Vagina (tissue), 2 donors: Measurements from ENCODE around the gene CALN1. TPM values are rescaled to one million over a fixed set of nuclear protein-coding genes. Genes with fewer than 3 reads are reported as not detected.

Experiments used
- DNase-seq, 2 donors: peaks; one replicate each; pipeline ENCODE4 v3.0.0-alpha.2; 2017; ENCODE audit errors: extremely low spot score in 2 of 2
- H3K27ac ChIP-seq: fragments of 200-600 bp; sonication (generic); one replicate; pipeline ENCODE4 v1.5.1; 2019
- H3K27me3 ChIP-seq: fragments of 200-600 bp; sonication (generic); one replicate; pipeline ENCODE4 v1.5.1; 2019
- H3K36me3 ChIP-seq, 2 donors: fragments of 200-600 bp; sonication (generic); one replicate each; pipeline ENCODE4 v1.5.1; 2017 to 2019
- H3K4me1 ChIP-seq: fragments of 200-600 bp; sonication (generic); one replicate; pipeline ENCODE4 v1.5.1; 2019
- H3K4me3 ChIP-seq, 2 donors: fragments of 200-600 bp; sonication (generic); 1 replicate in 1 of 2; 2 replicates in 1 of 2; pipeline ENCODE4 v1.5.1; 2016 to 2019
- H3K9me3 ChIP-seq: fragments of 200-600 bp; sonication (generic); one replicate; pipeline ENCODE4 v1.5.1; 2019
- CTCF ChIP-seq, 3 experiments: fragments of 450-650 bp in 2 of 3; fragments of 200-600 bp in 1 of 3; sonication (generic) in 1 of 3; IDR thresholded peaks; one replicate each; pipeline ENCODE4 v1.5.1; 2017 to 2019; ENCODE audit warnings: antibody characterized with exemption in 3 of 3, mild to moderate bottlenecking in 2 of 3, moderate library complexity in 2 of 3
- POLR2A ChIP-seq, 2 donors: fragments of 450-650 bp; IDR thresholded peaks; one replicate each; pipeline ENCODE4 v1.6.1; 2017; ENCODE audit warnings: antibody characterized with exemption in 2 of 2, mild to moderate bottlenecking in 2 of 2, moderate library complexity in 2 of 2
- POLR2AphosphoS5 ChIP-seq, 2 donors: sonication (generic); formaldehyde crosslinking; IDR thresholded peaks; one replicate each; pipeline ENCODE4 v1.9.0; 2017; ENCODE audit warnings: antibody characterized with exemption in 2 of 2, mild to moderate bottlenecking in 2 of 2, low read depth in 1 of 2; ENCODE audit not compliant: insufficient read depth in 1 of 2
- intact Hi-C: fragments of 100-400 bp; cut with DNase I; formaldehyde crosslinking; loops from one replicate; pipeline ENCODE4 v1.15.1; 2023
- total RNA-seq: library from RNA; depleted of rRNA; stranded (reverse); fragments of >200 nt; gene quantifications from one replicate; pipeline ENCODE4 v1.2.3, GENCODE V29; 2016

The CALN1 gene
- total RNA-seq, 1 donor from 2014 or later = 6.9 TPM

GRCh38 chr7:72098807-72099580 lies 313.1 kb downstream of the CALN1 start:
- Histone ChIP-seq H3K27me3 (no peaks in the 10 kb centered on the region), H3K4me1 (peaks cover 10% of the 10 kb centered on the region), H3K36me3 (no peaks in the 10 kb centered on the region), H3K4me3 (no peak overlapping the region), H3K27ac (peak overlapping the region; percentile 27), H3K9me3 (no peaks in the 10 kb centered on the region)
- TF ChIP-seq POLR2AphosphoS5 (IDR thresholded peaks at IDR 0.05; ENCODE audit: insufficient read depth in 1 of 2, low read depth in 1 of 2) = peak in 1 of 2 donors; percentile 56
- TF ChIP-seq CTCF (IDR thresholded peaks at IDR 0.05) = no peak
- intact Hi-C loops = no loop called here
- DNase-seq = peak in 1 of 2 donors; percentile 77

- H3K36me3 ChIP-seq = no peaks in the 10 kb centered on the region
- no peak overlapping the region for H3K27ac ChIP-seq
- peaks cover 10% of the 10 kb centered on the region for H3K4me1 ChIP-seq
- TF ChIP-seq POLR2AphosphoS5 (IDR thresholded peaks at IDR 0.05; ENCODE audit: insufficient read depth in 1 of 2, low read depth in 1 of 2) (no peak), POLR2A (IDR thresholded peaks at IDR 0.05) (no peak), CTCF (IDR thresholded peaks at IDR 0.05) (no peak)
- H3K27me3 ChIP-seq = no peaks in the 10 kb centered on the region
- peak in 1 of 2 donors; percentile 10 for DNase-seq
- H3K4me3 ChIP-seq = no peak overlapping the region
- no peaks in the 10 kb centered on the region for H3K9me3 ChIP-seq
- intact Hi-C loops = no loop called here
These were observed 314.9 kb downstream of the CALN1 start for GRCh38 chr7:72097226-72097625.

- intact Hi-C loops = no loop called here
- TF ChIP-seq POLR2A (IDR thresholded peaks at IDR 0.05) = no peak
- no peak for TF ChIP-seq POLR2AphosphoS5 (IDR thresholded peaks at IDR 0.05; ENCODE audit: insufficient read depth in 1 of 2, low read depth in 1 of 2)
These were observed 319.4 kb downstream of the CALN1 start for GRCh38 chr7:72092769-72093168.

GRCh38 chr7:72087926-72088325 lies 324.2 kb downstream of the CALN1 start:
- intact Hi-C loops = no loop called here
- no peak for DNase-seq
- no peak overlapping the region for H3K4me3 ChIP-seq

More at GRCh38 chr7:72092769-72093168, 319.4 kb downstream of the CALN1 start:
- Histone ChIP-seq H3K4me3 (no peak overlapping the region), H3K9me3 (no peaks in the 10 kb centered on the region), H3K4me1 (no peaks in the 10 kb centered on the region), H3K27ac (no peak overlapping the region), H3K27me3 (no peaks in the 10 kb centered on the region), H3K36me3 (no peaks in the 10 kb centered on the region)
- DNase-seq = peak in 1 of 2 donors; percentile 58

GRCh38 chr7:72080865-72081510 lies 331.1 kb downstream of the CALN1 start:
- intact Hi-C loops = no loop called here
- TF ChIP-seq POLR2AphosphoS5 (IDR thresholded peaks at IDR 0.05; ENCODE audit: insufficient read depth in 1 of 2, low read depth in 1 of 2) (no peak), POLR2A (IDR thresholded peaks at IDR 0.05) (no peak), CTCF (IDR thresholded peaks at IDR 0.05) (no peak)
- Histone ChIP-seq H3K27me3 (no peaks in the 10 kb centered on the region), H3K4me1 (no peaks in the 10 kb centered on the region), H3K27ac (no peak overlapping the region), H3K4me3 (no peak overlapping the region), H3K9me3 (no peaks in the 10 kb centered on the region), H3K36me3 (no peaks in the 10 kb centered on the region)
- no peak for DNase-seq

More at GRCh38 chr7:72087926-72088325, 324.2 kb downstream of the CALN1 start:
- H3K36me3 ChIP-seq = no peaks in the 10 kb centered on the region
- no peaks in the 10 kb centered on the region for H3K9me3 ChIP-seq
- no peak overlapping the region for H3K27ac ChIP-seq
- no peaks in the 10 kb centered on the region for H3K4me1 ChIP-seq
- no peak for TF ChIP-seq POLR2A (IDR thresholded peaks at IDR 0.05)
- TF ChIP-seq CTCF (IDR thresholded peaks at IDR 0.05) = no peak
- no peak for TF ChIP-seq POLR2AphosphoS5 (IDR thresholded peaks at IDR 0.05; ENCODE audit: insufficient read depth in 1 of 2, low read depth in 1 of 2)
- no peaks in the 10 kb centered on the region for H3K27me3 ChIP-seq
